GM21737 (cell line): Measurements from ENCODE around the gene OR4P4.

Experiments used
- ATAC-seq: cut with Tn5 transposase; IDR thresholded peaks from one replicate; pipeline ENCODE4 v1.9.1; 2021; ENCODE audit warnings: mild to moderate bottlenecking, moderate library complexity; ENCODE audit not compliant: unreplicated experiment

OR4P4 gene

DNA sequence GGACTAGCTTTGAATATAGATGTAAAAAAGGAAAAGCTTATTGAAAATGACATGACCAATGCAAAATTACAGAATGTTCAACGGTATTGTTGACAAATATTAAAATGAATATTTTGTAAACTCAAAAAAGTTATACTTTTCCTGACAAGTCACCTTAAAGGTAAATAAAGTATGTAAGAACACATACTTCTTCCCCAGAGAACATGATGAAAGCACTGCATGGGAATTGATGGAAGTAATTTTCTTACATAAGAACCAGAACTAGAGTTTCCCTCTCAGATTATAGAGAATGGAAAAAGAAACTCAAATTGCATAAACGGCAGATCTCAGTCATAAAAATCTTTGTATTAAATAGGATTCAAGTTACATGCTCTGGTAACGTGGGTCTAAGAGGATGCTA, at the start of gene OR4P4:
Gene OR4P4 (plus strand): TSS at position 301 of the 400 bp plus-strand sequence.
- ATAC-seq: no peak

DNA sequence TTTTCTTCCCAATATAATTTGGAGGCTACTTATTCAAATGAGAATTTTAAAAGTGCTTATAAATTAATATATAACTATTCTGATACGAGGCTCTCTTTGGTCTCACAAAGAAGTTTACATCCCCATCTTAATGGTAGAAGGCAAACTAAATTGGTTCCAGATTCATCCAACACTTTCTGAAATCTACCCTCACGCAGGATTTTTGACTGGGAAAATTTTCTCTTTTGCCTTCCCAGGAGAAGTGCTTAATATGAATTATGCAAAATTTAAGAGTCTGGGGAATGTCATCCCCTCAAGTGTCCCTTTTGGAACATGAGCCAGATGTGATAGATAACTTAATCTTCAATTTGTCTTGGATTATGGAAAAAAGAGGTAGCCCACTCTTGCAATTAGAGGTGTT, 27.4 kb upstream of the OR4P4 start, which contains the start of gene OR4C11:
Gene OR4C11 (minus strand): TSS at position 101 of the 400 bp plus-strand sequence. CDS start 3,272 bp downstream, outside the sequence.
- ATAC-seq: no peak

DNA sequence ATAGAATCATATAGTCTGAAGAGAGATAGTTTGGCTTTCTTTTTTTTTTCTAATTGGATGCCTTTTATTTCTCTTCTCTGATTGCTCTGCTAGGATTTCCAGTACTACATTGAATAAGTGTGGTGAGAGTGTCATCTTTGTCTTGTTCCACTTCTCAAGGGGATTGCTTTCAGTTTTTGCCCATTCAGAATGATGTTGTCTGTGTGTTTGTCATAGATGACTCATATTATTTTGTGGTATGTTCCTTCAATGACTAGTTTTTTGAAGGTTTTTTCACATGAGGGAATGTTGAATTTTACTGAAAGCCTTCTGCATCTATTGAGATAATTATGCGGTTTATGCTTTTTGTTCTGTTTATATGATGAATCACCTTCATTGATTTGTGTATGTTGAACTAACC, 10.4 kb upstream of the OR4P4 start:
- ATAC-seq: no peak

DNA sequence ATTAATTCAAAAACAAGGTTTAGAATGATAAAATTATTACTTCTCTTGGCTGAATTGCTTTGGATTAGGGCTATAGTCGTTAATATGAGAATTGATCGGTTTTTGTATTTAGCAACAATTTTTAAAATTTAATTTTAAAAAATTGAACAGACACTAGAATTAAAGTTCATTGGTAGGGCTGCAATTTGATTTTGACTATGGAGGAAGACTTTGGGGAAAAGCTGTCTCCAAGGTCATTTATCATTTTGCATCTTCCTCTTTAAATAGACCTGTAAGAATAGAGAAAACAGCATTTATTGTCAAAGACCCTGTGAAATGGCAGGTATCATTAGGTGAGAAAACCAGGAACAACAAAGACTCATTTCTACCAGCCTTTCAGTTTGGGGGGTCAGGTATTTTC, 13.1 kb downstream of the OR4P4 start, which contains the start of gene OR4S2:
Gene OR4S2 (plus strand): TSS at position 301 of the 400 bp plus-strand sequence. CDS start 2,577 bp downstream, outside the sequence.
- ATAC-seq: no peak

DNA sequence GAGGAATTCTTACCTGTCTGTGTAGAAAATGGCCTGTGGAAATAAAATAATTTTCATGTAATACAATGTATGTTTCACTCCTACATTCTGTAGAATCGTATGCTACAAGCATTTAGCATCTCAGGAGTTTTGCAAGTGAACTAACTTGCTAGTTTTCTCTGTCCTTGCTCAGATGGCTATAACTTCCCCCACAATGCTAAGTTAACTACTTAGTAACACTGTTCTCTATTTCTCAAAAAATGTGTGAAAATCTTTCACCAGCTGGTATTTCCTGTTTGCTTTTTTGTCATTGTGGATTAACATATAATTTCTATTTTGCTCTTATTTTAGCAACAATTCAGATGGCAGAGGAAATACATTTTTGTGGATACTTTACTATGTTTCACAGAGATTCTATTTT, 17.6 kb downstream of the OR4P4 start:
- no peak for ATAC-seq

DNA sequence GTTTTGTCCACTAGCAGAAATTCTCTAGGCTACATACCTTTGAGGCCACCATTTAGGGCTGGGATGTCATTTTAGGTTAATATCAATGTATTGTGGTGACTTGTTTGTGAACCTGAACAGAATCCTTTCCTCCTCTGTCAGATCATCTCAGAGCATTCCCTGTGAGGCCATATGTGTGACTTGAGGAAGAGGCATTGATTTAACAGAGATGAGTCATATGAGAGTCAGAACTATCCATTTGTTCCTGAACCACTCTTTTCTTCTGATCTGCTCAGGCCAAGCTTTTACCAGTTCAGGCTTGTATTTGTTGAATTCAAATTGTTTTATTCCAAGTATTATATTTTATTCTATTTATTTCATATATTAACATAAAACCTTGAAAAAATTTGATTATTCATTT, 20.2 kb downstream of the OR4P4 start:
- no peak for ATAC-seq

DNA sequence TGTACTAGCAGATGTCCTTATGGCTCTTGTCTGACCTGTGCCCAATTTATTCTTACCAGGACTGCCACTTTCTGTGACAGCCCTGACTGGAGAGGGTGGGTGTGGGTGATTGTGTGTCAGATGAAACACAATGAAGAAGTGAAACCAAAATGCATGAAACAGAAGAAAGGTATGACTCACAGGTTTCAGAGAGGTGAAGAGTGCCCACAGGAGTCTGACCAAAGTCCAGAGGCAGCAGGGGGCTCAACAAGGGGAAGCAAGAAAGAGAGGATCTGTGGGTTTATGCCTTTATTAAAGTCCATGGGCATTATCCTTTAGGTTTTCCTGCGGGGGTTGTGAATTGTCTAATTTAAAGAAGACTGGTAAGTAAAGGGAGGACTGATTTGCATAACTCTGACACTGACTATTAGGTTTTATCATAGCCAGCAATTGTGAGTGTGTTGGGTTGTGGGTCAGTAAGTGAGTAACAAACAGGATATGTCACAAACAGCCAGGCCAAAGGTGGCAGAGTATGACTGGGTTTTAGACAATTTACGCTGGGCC, 23.2 kb downstream of the OR4P4 start:
- ATAC-seq: peak; percentile 98

DNA sequence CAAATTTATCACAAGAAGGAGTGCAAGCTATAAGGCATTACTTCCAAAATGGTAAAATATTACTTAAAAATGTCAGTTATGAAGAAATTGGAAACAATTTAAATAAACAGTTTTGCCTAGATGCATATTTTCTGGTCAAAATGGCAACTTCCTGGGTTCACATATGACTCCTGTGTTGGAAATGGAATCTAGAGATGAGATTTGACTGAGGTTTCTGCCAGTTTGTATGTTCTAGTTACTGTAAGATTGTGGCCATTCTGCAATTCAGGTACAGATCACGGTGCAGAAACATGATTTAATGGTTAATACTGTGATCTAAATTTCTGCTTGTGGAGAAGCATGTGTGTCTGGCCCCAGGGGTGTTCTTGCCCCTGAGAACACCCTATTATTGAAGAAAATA, 23.7 kb downstream of the OR4P4 start:
- ATAC-seq: peak; percentile 38

DNA sequence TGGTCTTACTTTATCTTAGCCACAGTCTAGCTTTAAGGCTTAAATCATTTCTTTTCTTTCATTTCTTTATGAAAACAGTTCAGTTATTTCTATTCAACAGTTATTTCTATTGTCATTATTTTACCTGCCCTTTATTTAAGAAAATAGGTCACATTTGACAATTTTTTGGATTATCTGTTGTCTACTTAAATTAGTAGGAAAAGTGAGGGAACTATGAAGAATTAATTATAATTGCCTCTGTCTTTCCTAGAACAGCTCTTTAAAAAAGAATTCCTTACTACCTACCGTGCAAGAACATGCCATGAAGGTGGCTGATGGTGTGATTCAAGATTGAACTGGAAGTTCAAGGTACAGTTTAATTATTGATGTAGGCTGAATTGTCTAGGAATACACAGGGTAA, 27.0 kb downstream of the OR4P4 start, which contains the start of gene OR4C6:
Gene OR4C6 (plus strand): TSS at position 301 of the 400 bp plus-strand sequence. CDS start 2,966 bp downstream, outside the sequence.
- ATAC-seq: no peak

DNA sequence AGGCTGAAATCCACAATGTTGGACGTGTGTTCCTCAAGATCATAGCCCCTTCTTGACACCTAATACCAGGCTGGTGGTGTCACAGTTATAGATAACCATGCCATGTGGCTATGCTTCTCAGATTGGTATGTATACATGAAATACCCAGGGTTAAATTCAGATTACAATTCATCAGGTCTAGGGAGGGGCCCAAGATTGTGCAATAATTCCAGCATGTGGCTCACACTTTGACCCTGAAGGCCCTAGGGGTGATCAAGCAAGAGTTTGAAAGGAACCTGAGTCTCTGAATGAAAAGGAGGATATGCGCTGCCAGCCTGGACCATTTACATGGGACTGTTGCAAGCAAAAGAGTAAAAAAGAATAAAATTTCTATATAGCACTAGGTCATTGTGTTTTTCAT, 34.5 kb downstream of the OR4P4 start:
- ATAC-seq: no peak

DNA sequence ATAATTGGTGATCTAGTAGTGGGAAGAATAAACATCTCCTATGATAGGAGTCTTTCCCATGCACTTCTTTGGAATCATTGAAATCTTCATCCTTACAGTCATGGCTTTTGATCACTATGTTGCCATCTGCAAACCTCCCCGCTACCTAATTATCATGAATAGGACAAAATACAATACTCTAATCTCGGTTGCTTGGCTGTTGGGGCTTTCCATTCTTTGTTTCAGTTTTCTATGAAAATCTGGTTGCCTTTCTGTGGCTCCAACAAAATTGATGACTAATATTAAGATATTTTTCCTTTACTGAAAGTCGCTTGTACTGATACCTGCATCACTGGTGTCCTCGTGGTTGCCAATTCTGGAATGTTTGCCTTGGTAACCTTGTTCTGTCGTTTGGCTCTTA, 38.9 kb downstream of the OR4P4 start:
- no peak for ATAC-seq
